Parathyroid adenoma (tissue), 2 donors: ENCODE measurements around the gene XIRP1.

Experiments
- H2AFZ ChIP-seq: fragments of 300-600 bp; sonication (generic); one replicate; pipeline ENCODE4 v1.7.0; 2017; ENCODE audit warnings: antibody characterized with exemption, mild to moderate bottlenecking
- H3K27ac ChIP-seq: fragments of 300-600 bp; sonication (generic); one replicate; pipeline ENCODE4 v1.7.0; 2017
- H3K27me3 ChIP-seq: fragments of 300-600 bp; sonication (generic); one replicate; pipeline ENCODE4 v1.7.0; 2017; ENCODE audit warnings: low read length; ENCODE audit not compliant: control insufficient read depth, insufficient read depth
- H3K36me3 ChIP-seq: fragments of 300-600 bp; sonication (generic); one replicate; pipeline ENCODE4 v1.7.0; 2017; ENCODE audit warnings: low read length; ENCODE audit not compliant: control insufficient read depth, insufficient read depth
- H3K4me1 ChIP-seq: fragments of 300-600 bp; sonication (generic); one replicate; pipeline ENCODE4 v1.7.0; 2017; ENCODE audit warnings: control low read depth
- H3K4me2 ChIP-seq: fragments of 300-600 bp; sonication (generic); one replicate; pipeline ENCODE4 v1.7.0; 2017; ENCODE audit warnings: low read length
- H3K4me3 ChIP-seq: fragments of 300-600 bp; sonication (generic); one replicate; pipeline ENCODE4 v1.7.0; 2017; ENCODE audit warnings: low read depth, low read length
- H3K79me2 ChIP-seq: fragments of 300-600 bp; sonication (generic); one replicate; pipeline ENCODE4 v1.7.0; 2017; ENCODE audit warnings: control low read depth
- H3K9ac ChIP-seq: fragments of 300-600 bp; sonication (generic); one replicate; pipeline ENCODE4 v1.7.0; 2017; ENCODE audit warnings: mild to moderate bottlenecking
- H3K9me3 ChIP-seq: fragments of 300-600 bp; sonication (generic); one replicate; pipeline ENCODE4 v1.7.0; 2017; ENCODE audit warnings: low read length; ENCODE audit not compliant: control insufficient read depth
- CTCF ChIP-seq: fragments of 300-600 bp; sonication (generic); IDR thresholded peaks from one replicate; pipeline ENCODE4 v1.7.0; 2017; ENCODE audit warnings: antibody characterized with exemption, mild to moderate bottlenecking
- donor health status: primary hyperparathyroidism.

The XIRP1 gene

GRCh38 chr3:39187372-39188155 is 4.8 kb downstream of the XIRP1 start:
- no peaks in the 10 kb centered on the region for H3K27me3 ChIP-seq
- H3K4me2 ChIP-seq, result no peak overlapping the region
- peaks cover 4% of the 10 kb centered on the region for H3K4me1 ChIP-seq
- no peak overlapping the region for H3K9ac ChIP-seq
- H3K9me3 ChIP-seq, result no peaks in the 10 kb centered on the region
- no peak for TF ChIP-seq CTCF
- H3K36me3 ChIP-seq, result no peaks in the 10 kb centered on the region
- no peak overlapping the region for H3K27ac ChIP-seq
- H3K79me2 ChIP-seq, result no peaks in the 10 kb centered on the region
- H2AFZ ChIP-seq, result no peak overlapping the region
- H3K4me3 ChIP-seq, result no peak overlapping the region

DNA sequence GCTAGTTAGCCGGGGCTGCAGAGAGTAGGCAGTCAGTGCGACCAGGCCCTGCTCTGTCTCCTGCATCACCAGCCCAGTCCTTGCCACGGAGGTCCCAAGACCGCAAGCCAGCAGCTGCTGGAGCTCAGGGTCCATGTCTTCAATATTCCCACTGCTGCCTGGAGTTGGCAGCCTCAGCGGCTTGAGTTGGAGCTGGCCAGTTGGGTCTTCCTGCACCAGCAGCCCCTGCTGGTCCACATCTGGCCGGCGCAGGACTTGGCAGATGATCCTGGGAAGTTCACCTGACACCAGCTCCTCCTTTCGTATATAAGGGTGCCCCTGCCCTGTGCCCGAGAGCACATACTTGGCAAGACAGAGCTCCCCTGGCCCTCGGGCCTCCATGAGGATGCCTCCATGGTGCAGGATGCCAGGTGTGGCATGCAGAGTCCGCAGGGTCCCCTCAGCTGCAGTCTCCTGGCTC is 5.7 kb downstream of the XIRP1 start:
- Histone ChIP-seq H3K4me1 (peaks cover 4% of the 10 kb centered on the region), H3K4me2 (no peak overlapping the region), H3K79me2 (no peaks in the 10 kb centered on the region), H3K36me3 (no peaks in the 10 kb centered on the region), H3K27me3 (no peaks in the 10 kb centered on the region), H2AFZ (no peak overlapping the region), H3K9ac (no peak overlapping the region), H3K27ac (no peak overlapping the region), H3K4me3 (no peak overlapping the region), H3K9me3 (no peaks in the 10 kb centered on the region)
- no peak for TF ChIP-seq CTCF

DNA sequence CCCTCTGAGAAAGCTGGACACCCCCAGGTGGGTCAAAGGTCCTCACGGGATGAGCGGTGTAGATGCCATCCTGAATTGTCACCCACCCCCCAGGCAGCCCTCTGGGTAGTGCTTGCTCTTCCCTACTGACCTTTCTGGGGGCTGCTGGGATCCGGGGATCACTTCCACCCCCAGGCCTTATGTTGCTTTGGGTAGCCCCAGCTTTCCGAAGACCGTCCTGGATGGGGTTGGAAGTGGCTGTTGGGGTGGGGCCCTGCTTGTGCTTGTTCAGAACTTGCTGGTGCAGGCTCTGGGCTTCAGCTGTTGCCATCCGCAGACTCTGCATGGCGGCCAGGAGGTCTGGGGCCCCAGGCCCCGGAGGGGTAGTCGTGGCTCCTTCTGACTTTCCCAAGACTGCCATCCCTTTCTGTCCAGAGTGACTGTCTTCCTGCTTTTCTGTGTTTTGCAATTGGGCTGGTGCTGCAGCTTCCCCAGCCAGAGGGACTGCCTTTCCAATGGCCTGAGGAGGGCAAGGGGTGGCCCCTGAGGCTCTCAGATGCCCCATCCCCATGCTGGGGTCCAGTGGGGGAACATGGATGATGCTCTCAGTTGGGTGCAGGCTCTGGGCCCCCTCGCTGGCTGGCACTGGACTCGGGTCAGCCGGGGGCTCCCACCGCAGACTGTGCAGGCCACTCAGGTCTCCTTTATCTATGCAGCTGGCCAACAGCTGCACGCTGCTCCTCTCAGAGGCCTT is 6.3 kb downstream of the XIRP1 start:
- Histone ChIP-seq H3K4me1 (peaks cover 4% of the 10 kb centered on the region), H3K9me3 (no peaks in the 10 kb centered on the region), H2AFZ (no peak overlapping the region), H3K27ac (no peak overlapping the region), H3K4me2 (no peak overlapping the region), H3K4me3 (no peak overlapping the region), H3K27me3 (no peaks in the 10 kb centered on the region), H3K36me3 (no peaks in the 10 kb centered on the region), H3K79me2 (no peaks in the 10 kb centered on the region), H3K9ac (no peak overlapping the region)
- no peak for TF ChIP-seq CTCF

DNA sequence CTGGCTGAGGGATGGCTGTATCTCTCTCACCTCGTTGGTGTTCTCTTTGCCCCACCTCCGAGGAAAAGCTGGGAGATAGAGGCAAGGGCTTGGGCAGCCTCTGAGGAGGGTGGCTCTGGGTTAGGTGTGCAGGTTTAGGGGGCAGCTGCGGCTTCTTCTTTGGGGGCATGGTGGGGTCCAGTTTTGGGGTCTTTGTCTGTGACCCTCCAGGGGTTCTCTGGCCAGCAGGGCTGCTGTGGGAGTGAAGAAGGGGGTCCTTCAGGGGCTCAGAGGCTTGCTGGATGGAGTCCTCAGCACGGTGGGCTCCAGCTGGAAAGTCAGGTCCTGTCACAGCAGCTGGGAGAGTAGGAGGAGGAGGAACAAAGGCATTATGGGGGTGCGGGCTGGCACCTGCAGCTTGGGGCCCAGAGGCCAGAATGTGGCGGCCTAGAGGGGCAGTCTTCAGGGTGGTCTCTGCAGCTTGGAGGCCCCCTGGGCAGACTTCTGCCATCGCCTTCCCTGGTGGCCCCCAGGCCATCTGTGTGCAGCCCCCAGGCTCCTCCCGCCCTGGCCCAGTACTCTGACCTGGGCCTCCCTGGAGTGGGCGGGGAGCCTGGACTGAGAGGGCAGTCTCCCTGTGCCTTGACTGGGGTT is 7.0 kb downstream of the XIRP1 start:
- H3K4me1 ChIP-seq, result peaks cover 8% of the 10 kb centered on the region

More for the DNA sequence above, 7.0 kb downstream of the XIRP1 start:
- no peaks in the 10 kb centered on the region for H3K9me3 ChIP-seq
- H3K36me3 ChIP-seq, result no peaks in the 10 kb centered on the region
- no peak overlapping the region for H3K27ac ChIP-seq
- H3K9ac ChIP-seq, result no peak overlapping the region
- H3K4me2 ChIP-seq, result no peak overlapping the region
- H3K4me3 ChIP-seq, result no peak overlapping the region
- TF ChIP-seq CTCF, result no peak
- no peak overlapping the region for H2AFZ ChIP-seq
- no peaks in the 10 kb centered on the region for H3K79me2 ChIP-seq
- no peaks in the 10 kb centered on the region for H3K27me3 ChIP-seq
